ENCODE results near the gene DAAM1. TPM values are rescaled to one million over a fixed set of nuclear protein-coding genes. Genes with fewer than 3 reads are reported as not detected.

DAAM1 gene
- polyA plus RNA-seq, 2 of the 4 experiments (the other 2 are of a cell fraction), result 6.8 to 10.8 TPM

DNA sequence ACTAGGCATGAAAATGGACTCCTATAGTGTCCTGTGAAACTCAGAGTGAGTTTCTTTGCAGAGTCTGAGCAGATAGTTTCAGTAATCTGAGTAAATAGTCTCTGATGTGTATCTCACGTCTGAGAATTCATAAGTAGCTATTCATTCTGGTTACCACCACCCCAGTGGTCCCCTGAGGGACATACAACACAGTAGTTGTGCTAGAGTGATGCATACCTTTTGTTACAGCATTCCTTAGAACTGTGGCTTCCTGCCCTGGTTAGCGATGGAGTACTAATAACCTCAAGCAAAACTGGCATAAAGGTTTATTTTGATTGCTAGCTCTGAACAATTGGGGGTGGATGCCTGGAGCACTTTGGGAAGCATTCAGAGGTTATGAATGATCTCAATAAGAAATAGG is 114.7 kb downstream of the DAAM1 start:
- ChIA-PET CTCF (interaction anchor here (0.5 to 2.1 kb wide), 4 partner anchors 10 to 875 kb away, joined by 3 to 7 read pairs (median 3); no protein-coding TSS in a partner anchor), POLR2A (no interaction called here)

More for the DNA sequence above, 114.7 kb downstream of the DAAM1 start:
- FAIRE-seq (no peak), ATAC-seq (no peak), DNase-seq (ENCODE audit: low read depth in 1 of 2, low spot score in 1 of 2) (no peak)
- H3K9me3 ChIP-seq, result no peaks in the 10 kb centered on the region
- 61% methylated on average over 2 of the region's 2 CpGs for WGBS (ENCODE audit: missing lambda C conversion rate)
- H3K27ac ChIP-seq, result no peak overlapping the region
- no peak overlapping the region for H3K4me2 ChIP-seq
- TF ChIP-seq HOXB13 (CRISPR knock-in tag; IDR thresholded peaks at IDR 0.05; ENCODE audit: low read depth) (no peak), MYC (IDR thresholded peaks at IDR 0.05; ENCODE audit: borderline replicate concordance, low read length) (no peak), EP300 (IDR thresholded peaks at IDR 0.05) (no peak), RARB (CRISPR knock-in tag; IDR thresholded peaks at IDR 0.05) (no peak), HMGXB4 (CRISPR knock-in tag; IDR thresholded peaks at IDR 0.05; ENCODE audit: borderline replicate concordance) (no peak), BHLHE40 (IDR thresholded peaks at IDR 0.05; ENCODE audit: low read depth, low read length) (no peak), POLR2AphosphoS2 (conservative IDR thresholded peaks at IDR 0.05; ENCODE audit: low read length) (no peak), GATA3 (IDR thresholded peaks at IDR 0.05; ENCODE audit: borderline replicate concordance) (no peak), RNF2 (IDR thresholded peaks at IDR 0.05; ENCODE audit: borderline replicate concordance, low read depth) (no peak), TP53 (CRISPR knock-in tag; IDR thresholded peaks at IDR 0.05) (no peak), ELK1 (IDR thresholded peaks at IDR 0.05; ENCODE audit: low read depth, low read length) (no peak), EHMT2 (IDR thresholded peaks at IDR 0.05; ENCODE audit: low read depth) (no peak), JUNB (IDR thresholded peaks at IDR 0.05) (no peak), BCL3 (IDR thresholded peaks at IDR 0.05) (no peak), PHF8 (IDR thresholded peaks at IDR 0.05; ENCODE audit: borderline replicate concordance, low read depth) (no peak), HOXA7 (CRISPR knock-in tag; IDR thresholded peaks at IDR 0.05) (no peak), HOXB5 (CRISPR knock-in tag; IDR thresholded peaks at IDR 0.05) (no peak)
- TF ChIP-seq, protein P1, sequence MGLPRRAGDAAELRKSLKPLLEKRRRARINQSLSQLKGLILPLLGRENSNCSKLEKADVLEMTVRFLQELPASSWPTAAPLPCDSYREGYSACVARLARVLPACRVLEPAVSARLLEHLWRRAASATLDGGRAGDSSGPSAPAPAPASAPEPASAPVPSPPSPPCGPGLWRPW (IDR thresholded peaks at IDR 0.05), result no peak
- TF ChIP-seq, protein P2, sequence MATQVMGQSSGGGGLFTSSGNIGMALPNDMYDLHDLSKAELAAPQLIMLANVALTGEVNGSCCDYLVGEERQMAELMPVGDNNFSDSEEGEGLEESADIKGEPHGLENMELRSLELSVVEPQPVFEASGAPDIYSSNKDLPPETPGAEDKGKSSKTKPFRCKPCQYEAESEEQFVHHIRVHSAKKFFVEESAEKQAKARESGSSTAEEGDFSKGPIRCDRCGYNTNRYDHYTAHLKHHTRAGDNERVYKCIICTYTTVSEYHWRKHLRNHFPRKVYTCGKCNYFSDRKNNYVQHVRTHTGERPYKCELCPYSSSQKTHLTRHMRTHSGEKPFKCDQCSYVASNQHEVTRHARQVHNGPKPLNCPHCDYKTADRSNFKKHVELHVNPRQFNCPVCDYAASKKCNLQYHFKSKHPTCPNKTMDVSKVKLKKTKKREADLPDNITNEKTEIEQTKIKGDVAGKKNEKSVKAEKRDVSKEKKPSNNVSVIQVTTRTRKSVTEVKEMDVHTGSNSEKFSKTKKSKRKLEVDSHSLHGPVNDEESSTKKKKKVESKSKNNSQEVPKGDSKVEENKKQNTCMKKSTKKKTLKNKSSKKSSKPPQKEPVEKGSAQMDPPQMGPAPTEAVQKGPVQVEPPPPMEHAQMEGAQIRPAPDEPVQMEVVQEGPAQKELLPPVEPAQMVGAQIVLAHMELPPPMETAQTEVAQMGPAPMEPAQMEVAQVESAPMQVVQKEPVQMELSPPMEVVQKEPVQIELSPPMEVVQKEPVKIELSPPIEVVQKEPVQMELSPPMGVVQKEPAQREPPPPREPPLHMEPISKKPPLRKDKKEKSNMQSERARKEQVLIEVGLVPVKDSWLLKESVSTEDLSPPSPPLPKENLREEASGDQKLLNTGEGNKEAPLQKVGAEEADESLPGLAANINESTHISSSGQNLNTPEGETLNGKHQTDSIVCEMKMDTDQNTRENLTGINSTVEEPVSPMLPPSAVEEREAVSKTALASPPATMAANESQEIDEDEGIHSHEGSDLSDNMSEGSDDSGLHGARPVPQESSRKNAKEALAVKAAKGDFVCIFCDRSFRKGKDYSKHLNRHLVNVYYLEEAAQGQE (IDR thresholded peaks at IDR 0.05), result no peak
- no peak overlapping the region for H3K4me3 ChIP-seq
- peaks cover 23% of the 10 kb centered on the region for H3K4me1 ChIP-seq

Data from A549 (cell line).